Measurements from ENCODE around the gene INTS2.
A peak's percentile ranks its signal among the peaks of the same experiment; 100 is the strongest.
"Not testable (repeated sequence)": the region's sequence is repeated elsewhere in the genome, so short reads cannot be mapped to it uniquely, and the experiment has no call there.

Gene INTS2

GRCh38 chr17:61848247-61848646 is 79.5 kb downstream of the INTS2 start:
- DNase-seq (ENCODE audit: low read depth, low spot score): no peak

GRCh38 chr17:61847659-61848058 is 80.1 kb downstream of the INTS2 start:
- DNase-seq (ENCODE audit: low read depth, low spot score): no peak

GRCh38 chr17:61846761-61847375 is 80.9 kb downstream of the INTS2 start:
- no peak for DNase-seq (ENCODE audit: low read depth, low spot score)

- no peak for DNase-seq (ENCODE audit: low read depth, low spot score)
Measured at GRCh38 chr17:61846088-61846487, 81.7 kb downstream of the INTS2 start.

GRCh38 chr17:61843435-61843834 is 84.3 kb downstream of the INTS2 start:
- DNase-seq (ENCODE audit: low read depth, low spot score): no peak

GRCh38 chr17:61842899-61843298 is 84.9 kb downstream of the INTS2 start:
- DNase-seq (ENCODE audit: low read depth, low spot score): no peak

GRCh38 chr17:61839300-61839786 is 88.4 kb downstream of the INTS2 start:
- DNase-seq (ENCODE audit: low read depth, low spot score): no peak

- peak; percentile 55 for DNase-seq (ENCODE audit: low read depth, low spot score)
Measured at GRCh38 chr17:61837175-61838051, 90.4 kb downstream of the INTS2 start.

GRCh38 chr17:61836266-61837174 is 91.3 kb downstream of the INTS2 start:
- DNase-seq (ENCODE audit: low read depth, low spot score): no peak

GRCh38 chr17:61835606-61836005 is 92.2 kb downstream of the INTS2 start:
- DNase-seq (ENCODE audit: low read depth, low spot score): no peak

GRCh38 chr17:61834610-61835009 is 93.2 kb downstream of the INTS2 start:
- DNase-seq (ENCODE audit: low read depth, low spot score): no peak

- DNase-seq (ENCODE audit: low read depth, low spot score): no peak
Measured at GRCh38 chr17:61833536-61834193, 94.1 kb downstream of the INTS2 start.

GRCh38 chr17:61832463-61832862 is 95.3 kb downstream of the INTS2 start:
- DNase-seq (ENCODE audit: low read depth, low spot score): no peak

GRCh38 chr17:61831099-61831498 is 96.7 kb downstream of the INTS2 start:
- DNase-seq (ENCODE audit: low read depth, low spot score): no peak

- DNase-seq (ENCODE audit: low read depth, low spot score): no peak
Measured at GRCh38 chr17:61828694-61829093, 99.1 kb downstream of the INTS2 start.

- no peak for DNase-seq (ENCODE audit: low read depth, low spot score)
Measured at GRCh38 chr17:61827649-61828395, 100.0 kb downstream of the INTS2 start.

GRCh38 chr17:61826866-61827265 is 100.9 kb downstream of the INTS2 start:
- not testable (repeated sequence) for DNase-seq (ENCODE audit: low read depth, low spot score)

GRCh38 chr17:61826198-61826597 is 101.6 kb downstream of the INTS2 start:
- not testable (repeated sequence) for DNase-seq (ENCODE audit: low read depth, low spot score)

GRCh38 chr17:61825448-61826137 is 102.2 kb downstream of the INTS2 start:
- DNase-seq (ENCODE audit: low read depth, low spot score): no peak
